GM12891 (cell line): ENCODE measurements around the gene PPP5C.

Experiments used
- PAX5 ChIP-seq: IDR thresholded peaks from 2 replicates; pipeline ENCODE4 v1.6.1; 2011; ENCODE audit warnings: low read length, moderate library complexity, mild to moderate bottlenecking; ENCODE audit not compliant: insufficient read depth, severe bottlenecking
- POLR2A ChIP-seq: IDR thresholded peaks from 2 replicates; pipeline ENCODE4 v1.6.1; 2011; ENCODE audit warnings: low read depth, low read length, control low read depth
- POLR2AphosphoS5 ChIP-seq: IDR thresholded peaks from 2 replicates; pipeline ENCODE4 v1.6.1; 2011; ENCODE audit warnings: low read depth, low read length, control low read depth
- POU2F2 ChIP-seq: IDR thresholded peaks from 2 replicates; pipeline ENCODE4 v1.6.1; 2011; ENCODE audit warnings: low read depth, mild to moderate bottlenecking, control low read depth, low read length, moderate library complexity
- TAF1 ChIP-seq: IDR thresholded peaks from 2 replicates; pipeline ENCODE4 v1.6.1; 2011; ENCODE audit warnings: low read depth, low read length, control low read depth

DNA sequence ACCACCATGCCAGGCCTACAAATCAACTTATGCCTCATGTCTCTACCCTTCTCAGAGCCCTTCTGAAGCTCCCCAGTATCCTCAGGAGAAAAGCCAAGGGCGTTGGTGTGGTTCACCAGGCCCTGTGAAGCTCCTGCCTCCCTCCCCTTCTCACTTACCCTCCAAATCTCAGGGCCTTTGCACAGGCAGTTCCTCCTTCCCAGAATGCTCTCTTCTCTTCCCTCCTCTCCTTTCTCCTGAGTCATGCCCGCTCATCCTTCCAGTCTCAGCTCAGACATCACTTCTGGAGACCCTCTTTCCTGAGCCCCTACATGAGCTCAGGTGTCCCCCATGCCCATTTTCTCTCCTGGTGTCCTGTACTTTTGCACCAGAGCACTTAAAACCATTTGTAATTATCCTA is 29.5 kb upstream of the PPP5C start:
- TF ChIP-seq TAF1, result no peak
- no peak for TF ChIP-seq POLR2AphosphoS5
- TF ChIP-seq POU2F2, result no peak
- TF ChIP-seq POLR2A, result no peak
- no peak for TF ChIP-seq PAX5
